Tibial nerve (tissue), 3 donors: Measurements from ENCODE around the gene ESCO1.

ENCODE experiments used
- CTCF ChIP-seq, 5 experiments: fragments of 200-600 bp in 3 of 5; fragments of 450-650 bp in 2 of 5; sonication (generic) in 3 of 5; IDR thresholded peaks; one replicate each; pipeline ENCODE4 v1.5.1; 2016 to 2019; ENCODE audit warnings: antibody characterized with exemption in 5 of 5, mild to moderate bottlenecking in 3 of 5, moderate library complexity in 2 of 5
- POLR2A ChIP-seq, 2 donors: fragments of 450-650 bp; IDR thresholded peaks; one replicate each; pipeline ENCODE4 v1.6.1; 2017; ENCODE audit warnings: antibody characterized with exemption in 2 of 2, mild to moderate bottlenecking in 2 of 2, moderate library complexity in 2 of 2

GRCh38 chr18:21490748-21491147 lies 109.8 kb downstream of the ESCO1 start:
- TF ChIP-seq POLR2A (IDR thresholded peaks at IDR 0.05), result no peak
- no peak for TF ChIP-seq CTCF (IDR thresholded peaks at IDR 0.05)
